ENCODE results near the gene TDRD10.

TDRD10 gene

DNA sequence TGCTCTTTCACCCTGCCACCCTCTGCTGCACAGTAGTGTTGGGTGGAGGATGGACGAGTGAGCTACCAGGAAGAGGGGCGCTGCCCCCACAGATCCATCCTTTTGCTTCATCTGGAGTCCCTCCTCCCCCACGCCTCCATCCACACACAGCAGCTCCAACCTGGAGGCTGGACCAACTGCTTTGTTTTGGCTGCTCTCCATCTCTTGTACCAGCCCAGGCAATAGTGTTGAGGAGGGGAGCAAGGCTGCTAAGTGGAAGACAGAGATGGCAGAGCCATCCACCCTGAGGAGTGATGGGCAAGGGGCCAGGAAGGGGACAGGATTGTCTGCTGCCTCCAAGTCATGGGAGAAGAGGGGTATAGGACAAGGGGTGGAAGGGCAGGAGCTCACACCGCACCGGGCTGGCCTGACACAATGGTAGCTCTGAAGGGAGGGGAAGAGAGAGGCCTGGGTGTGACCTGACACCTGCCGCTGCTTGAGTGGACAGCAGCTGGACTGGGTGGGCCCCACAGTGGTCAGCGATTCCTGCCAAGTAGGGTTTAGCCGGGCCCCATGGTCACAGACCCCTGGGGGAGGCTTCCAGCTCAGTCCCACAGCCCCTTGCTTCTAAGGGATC is 74.0 kb downstream of the TDRD10 start:
- Histone ChIP-seq H3K9ac (ENCODE audit: low read length) (no peak overlapping the region), H4K20me1 (ENCODE audit: insufficient read depth, low read length) (no peaks in the 10 kb centered on the region), H3K27me3 (ENCODE audit: low read depth, low read length) (no peaks in the 10 kb centered on the region), H3K27ac (ENCODE audit: low read length) (no peak overlapping the region), H3K4me3 (ENCODE audit: low read length) (no peak overlapping the region), H3K4me2 (ENCODE audit: low read length) (no peak overlapping the region), H2AFZ (ENCODE audit: low read depth, low read length) (no peak overlapping the region), H3K9me3 (ENCODE audit: insufficient read depth, low read length) (no peaks in the 10 kb centered on the region), H3K36me3 (replicated peaks; ENCODE audit: low read depth, low read length) (peaks cover 37% of the 10 kb centered on the region), H3K4me1 (ENCODE audit: low read length) (no peaks in the 10 kb centered on the region), H3K79me2 (ENCODE audit: low read length) (no peaks in the 10 kb centered on the region)
- no peak for TF ChIP-seq EZH2phosphoT487 (IDR thresholded peaks at IDR 0.05; ENCODE audit: low read depth)
- TF ChIP-seq, protein P1, sequence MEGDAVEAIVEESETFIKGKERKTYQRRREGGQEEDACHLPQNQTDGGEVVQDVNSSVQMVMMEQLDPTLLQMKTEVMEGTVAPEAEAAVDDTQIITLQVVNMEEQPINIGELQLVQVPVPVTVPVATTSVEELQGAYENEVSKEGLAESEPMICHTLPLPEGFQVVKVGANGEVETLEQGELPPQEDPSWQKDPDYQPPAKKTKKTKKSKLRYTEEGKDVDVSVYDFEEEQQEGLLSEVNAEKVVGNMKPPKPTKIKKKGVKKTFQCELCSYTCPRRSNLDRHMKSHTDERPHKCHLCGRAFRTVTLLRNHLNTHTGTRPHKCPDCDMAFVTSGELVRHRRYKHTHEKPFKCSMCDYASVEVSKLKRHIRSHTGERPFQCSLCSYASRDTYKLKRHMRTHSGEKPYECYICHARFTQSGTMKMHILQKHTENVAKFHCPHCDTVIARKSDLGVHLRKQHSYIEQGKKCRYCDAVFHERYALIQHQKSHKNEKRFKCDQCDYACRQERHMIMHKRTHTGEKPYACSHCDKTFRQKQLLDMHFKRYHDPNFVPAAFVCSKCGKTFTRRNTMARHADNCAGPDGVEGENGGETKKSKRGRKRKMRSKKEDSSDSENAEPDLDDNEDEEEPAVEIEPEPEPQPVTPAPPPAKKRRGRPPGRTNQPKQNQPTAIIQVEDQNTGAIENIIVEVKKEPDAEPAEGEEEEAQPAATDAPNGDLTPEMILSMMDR (IDR thresholded peaks at IDR 0.05; ENCODE audit: low read depth, low read length) = no peak

DNA sequence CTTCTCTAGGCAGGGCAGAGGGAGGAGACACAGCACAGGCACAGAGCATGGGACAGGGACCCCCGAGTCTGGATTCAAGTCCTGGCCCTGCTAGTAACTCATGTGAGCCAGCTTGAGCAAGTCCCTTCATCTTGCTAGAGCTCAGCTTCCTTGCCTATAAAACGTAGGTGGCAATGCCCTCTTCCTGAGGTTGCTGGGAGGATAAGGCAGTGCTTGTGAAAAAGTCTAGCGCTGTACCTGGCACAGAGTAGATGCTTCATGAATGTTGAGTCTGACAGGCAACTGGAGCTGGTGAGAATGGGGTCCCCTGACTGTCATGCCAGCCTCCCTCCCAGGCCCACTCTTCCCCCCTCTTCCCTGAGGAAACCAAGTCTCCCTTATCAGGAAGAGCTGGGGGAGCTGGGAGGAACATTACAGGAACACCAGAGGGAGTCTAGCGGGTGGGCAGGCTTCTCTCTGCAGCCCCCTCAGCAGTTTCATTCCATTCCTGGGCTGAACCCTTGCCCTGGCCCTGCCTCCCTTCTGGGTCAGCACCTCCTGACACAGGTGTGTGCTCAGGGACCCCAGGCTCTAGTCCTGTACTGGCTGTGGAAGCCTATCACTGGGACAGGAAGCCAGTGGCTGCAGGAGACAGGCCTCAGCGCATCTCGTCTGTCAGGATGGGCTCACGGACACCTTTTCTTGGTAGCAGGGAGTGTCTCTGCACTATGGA is 75.5 kb downstream of the TDRD10 start:
- Histone ChIP-seq H3K9me3 (ENCODE audit: insufficient read depth, low read length) (no peaks in the 10 kb centered on the region), H3K79me2 (ENCODE audit: low read length) (no peaks in the 10 kb centered on the region), H3K27ac (ENCODE audit: low read length) (no peak overlapping the region), H3K36me3 (replicated peaks; ENCODE audit: low read depth, low read length) (peaks cover 50% of the 10 kb centered on the region), H3K9ac (ENCODE audit: low read length) (no peak overlapping the region), H3K4me1 (ENCODE audit: low read length) (no peaks in the 10 kb centered on the region), H4K20me1 (ENCODE audit: insufficient read depth, low read length) (no peaks in the 10 kb centered on the region), H3K27me3 (ENCODE audit: low read depth, low read length) (no peaks in the 10 kb centered on the region), H3K4me3 (ENCODE audit: low read length) (no peak overlapping the region), H3K4me2 (ENCODE audit: low read length) (no peak overlapping the region), H2AFZ (ENCODE audit: low read depth, low read length) (no peak overlapping the region)
- no peak for TF ChIP-seq EZH2phosphoT487 (IDR thresholded peaks at IDR 0.05; ENCODE audit: low read depth)
- TF ChIP-seq, protein P1 (IDR thresholded peaks at IDR 0.05; ENCODE audit: low read depth, low read length) = no peak

DNA sequence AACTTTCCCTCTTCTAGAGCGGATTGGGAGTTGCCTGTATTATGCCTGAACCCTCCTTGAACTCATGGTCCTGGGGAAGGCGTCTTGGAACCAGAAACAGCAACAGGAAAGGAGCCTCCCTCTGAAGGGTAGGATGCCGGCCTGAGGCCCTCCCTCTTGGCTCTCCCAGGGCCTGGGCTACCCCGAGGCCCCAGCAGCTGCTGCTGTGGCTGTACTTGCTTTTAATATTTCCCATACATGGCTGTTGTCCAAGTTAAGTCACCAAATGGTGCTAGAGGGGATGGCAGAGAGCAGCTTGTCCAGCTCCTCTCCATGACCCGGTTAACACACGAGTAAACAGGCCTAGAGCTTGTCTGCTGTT is 76.0 kb downstream of the TDRD10 start:
- Histone ChIP-seq H3K9me3 (ENCODE audit: insufficient read depth, low read length) (no peaks in the 10 kb centered on the region), H2AFZ (ENCODE audit: low read depth, low read length) (no peak overlapping the region), H3K27ac (ENCODE audit: low read length) (no peak overlapping the region), H4K20me1 (ENCODE audit: insufficient read depth, low read length) (0 out of 2 replicates have a peak, but pooled peaks cover under 1% of the 10 kb centered on the region), H3K9ac (ENCODE audit: low read length) (no peak overlapping the region), H3K4me3 (ENCODE audit: low read length) (no peak overlapping the region), H3K4me1 (ENCODE audit: low read length) (no peaks in the 10 kb centered on the region), H3K79me2 (ENCODE audit: low read length) (peaks cover 2% of the 10 kb centered on the region; the same call in 1 of the 2 replicates), H3K36me3 (replicated peaks; ENCODE audit: low read depth, low read length) (peaks cover 55% of the 10 kb centered on the region), H3K4me2 (ENCODE audit: low read length) (no peak overlapping the region), H3K27me3 (ENCODE audit: low read depth, low read length) (no peaks in the 10 kb centered on the region)
- no peak for TF ChIP-seq EZH2phosphoT487 (IDR thresholded peaks at IDR 0.05; ENCODE audit: low read depth)
- TF ChIP-seq, protein P1 (IDR thresholded peaks at IDR 0.05; ENCODE audit: low read depth, low read length) = no peak

DNA sequence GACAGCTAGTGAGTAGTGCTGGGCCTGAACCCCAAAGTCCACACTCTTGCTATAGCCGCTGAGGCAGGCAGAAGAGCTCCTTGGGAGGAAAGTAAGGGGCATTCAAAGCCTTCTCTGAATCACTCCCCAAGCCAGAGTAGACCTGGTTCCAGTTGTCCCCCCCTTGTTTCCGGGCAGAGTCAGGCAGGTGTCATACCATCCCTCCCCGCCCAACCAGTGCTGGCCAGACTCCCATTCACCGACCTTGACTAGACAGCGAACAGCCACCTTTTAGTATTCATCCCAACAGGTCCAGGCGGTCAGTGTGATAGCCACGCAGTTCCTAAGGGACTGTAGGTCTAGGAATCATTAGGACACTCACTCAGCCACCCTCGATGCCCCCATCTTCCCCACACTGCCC is 77.4 kb downstream of the TDRD10 start:
- no peaks in the 10 kb centered on the region for H3K9me3 ChIP-seq (ENCODE audit: insufficient read depth, low read length)
- H3K4me2 ChIP-seq (ENCODE audit: low read length) = no peak overlapping the region
- H3K9ac ChIP-seq (ENCODE audit: low read length) = no peak overlapping the region
- H3K36me3 ChIP-seq (replicated peaks; ENCODE audit: low read depth, low read length) = peaks cover 67% of the 10 kb centered on the region
- H3K4me3 ChIP-seq (ENCODE audit: low read length) = no peak overlapping the region
- H3K27me3 ChIP-seq (ENCODE audit: low read depth, low read length) = no peaks in the 10 kb centered on the region
- no peak overlapping the region for H2AFZ ChIP-seq (ENCODE audit: low read depth, low read length)
- TF ChIP-seq, protein P1 (IDR thresholded peaks at IDR 0.05; ENCODE audit: low read depth, low read length) = no peak
- no peak for TF ChIP-seq EZH2phosphoT487 (IDR thresholded peaks at IDR 0.05; ENCODE audit: low read depth)
- H3K79me2 ChIP-seq (ENCODE audit: low read length) = peaks cover 5% of the 10 kb centered on the region; the same call in 1 of the 2 replicates
- H3K4me1 ChIP-seq (ENCODE audit: low read length) = peaks cover 10% of the 10 kb centered on the region
- peaks cover 12% of the 10 kb centered on the region; the same call in 1 of the 2 replicates for H4K20me1 ChIP-seq (ENCODE audit: insufficient read depth, low read length)
- no peak overlapping the region for H3K27ac ChIP-seq (ENCODE audit: low read length)
